ENCODE measurements around the gene MYG1.

DNA sequence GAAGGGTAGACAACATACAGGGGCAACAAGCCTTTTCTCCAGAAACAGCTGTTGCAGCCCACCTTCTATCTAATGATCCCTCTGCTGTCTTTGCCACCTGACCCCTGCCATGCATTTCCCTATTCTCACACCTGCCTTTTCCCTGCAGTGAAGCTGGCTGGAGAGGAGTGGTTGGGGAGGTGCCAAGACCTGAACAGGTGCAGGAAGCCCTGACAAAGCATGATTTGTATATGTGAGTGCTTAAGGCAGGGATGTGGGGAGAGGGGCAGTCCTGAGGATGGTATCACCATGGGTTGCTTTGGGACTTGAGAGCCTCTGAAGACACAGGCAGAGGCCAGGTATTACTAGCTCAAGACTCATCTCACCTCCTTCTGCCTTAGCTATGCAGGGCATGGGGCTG is 7.1 kb upstream of the MYG1 start:
- TF ChIP-seq EZH2 (IDR thresholded peaks at IDR 0.05) (no peak), EZH2phosphoT487 (IDR thresholded peaks at IDR 0.05) (no peak)
- TF ChIP-seq, protein P1, sequence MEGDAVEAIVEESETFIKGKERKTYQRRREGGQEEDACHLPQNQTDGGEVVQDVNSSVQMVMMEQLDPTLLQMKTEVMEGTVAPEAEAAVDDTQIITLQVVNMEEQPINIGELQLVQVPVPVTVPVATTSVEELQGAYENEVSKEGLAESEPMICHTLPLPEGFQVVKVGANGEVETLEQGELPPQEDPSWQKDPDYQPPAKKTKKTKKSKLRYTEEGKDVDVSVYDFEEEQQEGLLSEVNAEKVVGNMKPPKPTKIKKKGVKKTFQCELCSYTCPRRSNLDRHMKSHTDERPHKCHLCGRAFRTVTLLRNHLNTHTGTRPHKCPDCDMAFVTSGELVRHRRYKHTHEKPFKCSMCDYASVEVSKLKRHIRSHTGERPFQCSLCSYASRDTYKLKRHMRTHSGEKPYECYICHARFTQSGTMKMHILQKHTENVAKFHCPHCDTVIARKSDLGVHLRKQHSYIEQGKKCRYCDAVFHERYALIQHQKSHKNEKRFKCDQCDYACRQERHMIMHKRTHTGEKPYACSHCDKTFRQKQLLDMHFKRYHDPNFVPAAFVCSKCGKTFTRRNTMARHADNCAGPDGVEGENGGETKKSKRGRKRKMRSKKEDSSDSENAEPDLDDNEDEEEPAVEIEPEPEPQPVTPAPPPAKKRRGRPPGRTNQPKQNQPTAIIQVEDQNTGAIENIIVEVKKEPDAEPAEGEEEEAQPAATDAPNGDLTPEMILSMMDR (IDR thresholded peaks at IDR 0.05) = no peak

All from neural progenitor cell (in vitro differentiated cells).